Testis (tissue), 2 donors: ENCODE data around the gene GJA4.

Experiments used
- CTCF ChIP-seq, 3 experiments: fragments of 450-650 bp in 2 of 3; fragments of 200-600 bp in 1 of 3; sonication (generic) in 1 of 3; IDR thresholded peaks; one replicate each; pipeline ENCODE4 v1.5.1; 2016 to 2019; ENCODE audit warnings: antibody characterized with exemption in 3 of 3, mild to moderate bottlenecking in 2 of 3, moderate library complexity in 1 of 3
- POLR2A ChIP-seq: fragments of 450-650 bp; IDR thresholded peaks from one replicate; pipeline ENCODE4 v1.6.1; 2017; ENCODE audit warnings: antibody characterized with exemption, mild to moderate bottlenecking, moderate library complexity

- TF ChIP-seq CTCF (IDR thresholded peaks at IDR 0.05), result no peak
- TF ChIP-seq POLR2A, result no peak
Observed at GRCh38 chr1:34792424-34792823, 375 bp upstream of the GJA4 start.
